Esophagus muscularis mucosa (tissue), 4 donors: ENCODE measurements around the gene ACAP3. TPM values are rescaled to one million over a fixed set of nuclear protein-coding genes. Genes with fewer than 3 reads are reported as not detected.

Experiments used
- DNase-seq: peaks from one replicate; pipeline ENCODE4 v3.0.0-alpha.2; 2017; ENCODE audit errors: extremely low spot score
- H3K27ac ChIP-seq, 4 donors: fragments of 200-600 bp; sonication (generic); replicated peaks in 1 of 4; 1 replicate in 3 of 4; 2 replicates in 1 of 4; pipeline ENCODE4 v1.5.1; 2016 to 2019; ENCODE audit warnings: mild to moderate bottlenecking in 1 of 4
- H3K27me3 ChIP-seq, 4 donors: fragments of 200-600 bp; sonication (generic); one replicate each; pipeline versions ENCODE4 v1.5.1 to v1.6.0; 2016 to 2019
- H3K36me3 ChIP-seq, 4 donors: fragments of 200-600 bp; sonication (generic); one replicate each; pipeline ENCODE4 v1.5.1; 2016 to 2019
- H3K4me1 ChIP-seq, 4 donors: fragments of 200-600 bp; sonication (generic); one replicate each; pipeline ENCODE4 v1.5.1; 2016 to 2019
- H3K4me3 ChIP-seq, 4 donors: fragments of 200-600 bp; sonication (generic); 1 replicate in 2 of 4; 2 replicates in 2 of 4; pipeline ENCODE4 v1.5.1; 2016 to 2019; ENCODE audit warnings: mild to moderate bottlenecking in 4 of 4, moderate library complexity in 1 of 4
- H3K9me3 ChIP-seq, 4 donors: fragments of 200-600 bp; sonication (generic); 1 replicate in 3 of 4; 2 replicates in 1 of 4; pipeline ENCODE4 v1.5.1; 2016 to 2019
- EP300 ChIP-seq: sonication (generic); formaldehyde crosslinking; IDR thresholded peaks from one replicate; pipeline ENCODE4 v1.6.1; 2017; ENCODE audit warnings: antibody characterized with exemption
- POLR2A ChIP-seq: fragments of 450-650 bp; IDR thresholded peaks from one replicate; pipeline ENCODE4 v1.6.1; 2017; ENCODE audit warnings: antibody characterized with exemption, moderate library complexity, mild to moderate bottlenecking, low read depth
- POLR2AphosphoS5 ChIP-seq, 2 donors: sonication (generic); formaldehyde crosslinking; IDR thresholded peaks; one replicate each; pipeline ENCODE4 v1.6.1; 2017; ENCODE audit warnings: antibody characterized with exemption in 2 of 2
- WGBS: methylation state at CpG from one replicate; pipeline ENCODE4 v1.1.5; 2018; 5-methylcytosine and 5-hydroxymethylcytosine counted together
- intact Hi-C: fragments of 100-400 bp; cut with DNase I; formaldehyde crosslinking; loops from one replicate; pipeline ENCODE4 v1.15.1; 2023
- total RNA-seq, 4 donors: library from RNA; depleted of rRNA; stranded (reverse); fragments of >200 nt; gene quantifications; one replicate each; pipeline versions ENCODE4 v1.1.0 to v1.2.1, GENCODE V29; 2016
- TF ChIP-seq, protein P1 (sequence below), 3 experiments: fragments of 200-600 bp in 2 of 3; fragments of 450-650 bp in 1 of 3; sonication (generic) in 2 of 3; IDR thresholded peaks; one replicate each; pipeline ENCODE4 v1.5.1; 2017 to 2019; ENCODE audit warnings: antibody characterized with exemption in 3 of 3, mild to moderate bottlenecking in 2 of 3, moderate library complexity in 1 of 3

Gene ACAP3
- total RNA-seq, 4 donors from 2014 or later, result 34.8 to 63.2 (median 47.4) TPM

DNA sequence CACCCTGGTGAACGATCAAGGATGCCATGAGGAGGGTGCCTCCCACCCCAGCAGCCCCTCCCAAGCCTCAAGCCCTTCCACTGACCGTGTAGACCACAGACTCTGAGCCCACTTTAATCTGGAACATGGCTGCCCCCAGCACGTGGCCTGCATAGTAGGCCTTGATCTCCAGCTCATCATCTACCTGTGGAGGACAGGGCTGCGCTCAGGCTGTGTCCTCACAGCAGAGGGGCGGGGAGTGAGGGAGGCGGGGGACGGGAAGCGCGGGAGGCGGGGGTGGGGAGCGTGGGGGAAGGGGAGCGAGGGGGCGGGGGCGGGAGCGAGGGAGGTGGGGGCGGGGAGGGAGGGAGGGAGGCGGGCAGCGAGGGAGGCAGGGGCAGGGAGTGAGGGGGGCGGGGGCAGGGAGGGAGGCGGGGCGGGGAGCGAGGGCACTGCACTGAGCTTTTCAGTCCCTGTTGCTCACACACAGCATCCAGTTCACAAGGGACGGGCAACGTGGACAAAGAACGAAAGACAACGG, 7.8 kb upstream of the ACAP3 start:
- DNase-seq, result no peak
- peak overlapping the region; percentile 80 to 84 (median 84) for H3K27ac ChIP-seq
- H3K4me3 ChIP-seq, result no peak overlapping the region
- WGBS, result 71% methylated on average over 12 of the region's 26 CpGs
- intact Hi-C loops, result no loop called here
- TF ChIP-seq POLR2AphosphoS5 (IDR thresholded peaks at IDR 0.05) (no peak), EP300 (no peak), POLR2A (no peak)
- TF ChIP-seq, protein P1, sequence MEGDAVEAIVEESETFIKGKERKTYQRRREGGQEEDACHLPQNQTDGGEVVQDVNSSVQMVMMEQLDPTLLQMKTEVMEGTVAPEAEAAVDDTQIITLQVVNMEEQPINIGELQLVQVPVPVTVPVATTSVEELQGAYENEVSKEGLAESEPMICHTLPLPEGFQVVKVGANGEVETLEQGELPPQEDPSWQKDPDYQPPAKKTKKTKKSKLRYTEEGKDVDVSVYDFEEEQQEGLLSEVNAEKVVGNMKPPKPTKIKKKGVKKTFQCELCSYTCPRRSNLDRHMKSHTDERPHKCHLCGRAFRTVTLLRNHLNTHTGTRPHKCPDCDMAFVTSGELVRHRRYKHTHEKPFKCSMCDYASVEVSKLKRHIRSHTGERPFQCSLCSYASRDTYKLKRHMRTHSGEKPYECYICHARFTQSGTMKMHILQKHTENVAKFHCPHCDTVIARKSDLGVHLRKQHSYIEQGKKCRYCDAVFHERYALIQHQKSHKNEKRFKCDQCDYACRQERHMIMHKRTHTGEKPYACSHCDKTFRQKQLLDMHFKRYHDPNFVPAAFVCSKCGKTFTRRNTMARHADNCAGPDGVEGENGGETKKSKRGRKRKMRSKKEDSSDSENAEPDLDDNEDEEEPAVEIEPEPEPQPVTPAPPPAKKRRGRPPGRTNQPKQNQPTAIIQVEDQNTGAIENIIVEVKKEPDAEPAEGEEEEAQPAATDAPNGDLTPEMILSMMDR (IDR thresholded peaks at IDR 0.05), result no peak
- H3K4me1 ChIP-seq, result peaks cover 13 to 60% (median 56%) of the 10 kb centered on the region in 4 donors
- peaks cover 46 to 80% (median 71%) of the 10 kb centered on the region in 4 donors for H3K36me3 ChIP-seq
- H3K27me3 ChIP-seq, result no peaks in the 10 kb centered on the region
- H3K9me3 ChIP-seq, result no peaks in the 10 kb centered on the region

DNA sequence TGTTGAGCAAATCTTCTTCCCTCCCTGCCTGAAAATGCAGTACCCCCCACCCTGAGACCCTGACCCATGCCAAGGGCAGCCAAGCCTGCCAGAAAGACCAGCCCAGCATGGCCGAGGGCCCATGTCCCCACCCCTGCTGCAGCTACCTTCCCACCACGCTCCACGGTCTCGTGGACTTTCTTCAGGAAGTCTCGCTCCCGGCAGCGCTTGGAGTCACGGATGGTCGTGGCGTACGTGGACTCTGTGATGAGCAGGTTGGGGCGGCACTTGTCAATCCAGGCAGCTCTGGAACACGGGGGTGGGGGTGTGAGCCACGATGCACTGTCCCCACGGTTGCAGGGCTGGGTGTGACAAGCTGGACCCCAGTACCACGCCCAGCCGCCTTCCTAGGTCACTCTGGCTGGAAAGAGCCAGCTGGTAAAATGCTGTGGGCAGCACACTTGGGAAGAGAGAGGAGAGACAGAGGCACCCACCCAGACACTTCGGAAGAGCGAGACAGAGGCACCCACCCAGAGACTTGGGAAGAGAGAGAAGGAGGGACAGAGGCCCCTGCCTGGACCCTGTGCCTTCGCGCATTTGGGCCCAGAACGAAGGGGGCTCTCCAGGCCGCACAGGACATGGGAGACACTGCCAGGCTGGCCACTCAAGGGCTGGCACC, 7.1 kb upstream of the ACAP3 start:
- intact Hi-C loops, result no loop called here
- Histone ChIP-seq H3K36me3 (peaks cover 43 to 80% (median 71%) of the 10 kb centered on the region in 4 donors), H3K27ac (peak overlapping the region; percentile 53 to 84 (median 82)), H3K27me3 (no peaks in the 10 kb centered on the region), H3K4me3 (no peak overlapping the region), H3K4me1 (peaks cover 15 to 60% (median 54%) of the 10 kb centered on the region in 4 donors), H3K9me3 (no peaks in the 10 kb centered on the region)
- 83% methylated on average over 15 of the region's 23 CpGs for WGBS
- no peak for DNase-seq
- TF ChIP-seq EP300 (no peak), POLR2A (no peak), POLR2AphosphoS5 (IDR thresholded peaks at IDR 0.05) (no peak)
- TF ChIP-seq, protein P1 (IDR thresholded peaks at IDR 0.05), result no peak

DNA sequence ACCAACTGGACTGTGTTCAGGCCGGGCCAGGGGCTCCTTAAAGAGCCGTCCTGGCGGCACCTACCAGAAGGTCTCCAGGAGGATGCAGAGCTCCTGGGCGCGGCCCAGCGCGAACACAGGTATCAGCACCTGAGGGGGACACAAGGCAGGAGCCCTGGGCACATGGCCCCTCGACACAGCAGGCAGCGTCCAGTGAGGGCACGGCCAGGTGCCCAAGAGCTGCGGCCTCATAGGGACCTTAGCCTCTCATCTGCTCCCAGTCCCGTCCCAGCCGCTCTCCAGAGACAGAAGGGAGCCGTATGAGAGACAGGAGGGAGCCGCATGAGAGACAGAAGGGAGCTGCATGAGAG, 6.5 kb upstream of the ACAP3 start:
- Histone ChIP-seq H3K27ac (peak overlapping the region in 1 of 4 donors; percentile 53), H3K27me3 (no peaks in the 10 kb centered on the region), H3K4me1 (peaks cover 20 to 60% (median 54%) of the 10 kb centered on the region in 4 donors), H3K9me3 (no peaks in the 10 kb centered on the region), H3K4me3 (no peak overlapping the region), H3K36me3 (peaks cover 43 to 76% (median 65%) of the 10 kb centered on the region in 4 donors)
- TF ChIP-seq POLR2AphosphoS5 (IDR thresholded peaks at IDR 0.05) (no peak), EP300 (no peak), POLR2A (no peak)
- TF ChIP-seq, protein P1 (IDR thresholded peaks at IDR 0.05), result no peak
- no peak for DNase-seq
- WGBS, result 92% methylated on average over 11 of the region's 15 CpGs
- intact Hi-C loops, result no loop called here

DNA sequence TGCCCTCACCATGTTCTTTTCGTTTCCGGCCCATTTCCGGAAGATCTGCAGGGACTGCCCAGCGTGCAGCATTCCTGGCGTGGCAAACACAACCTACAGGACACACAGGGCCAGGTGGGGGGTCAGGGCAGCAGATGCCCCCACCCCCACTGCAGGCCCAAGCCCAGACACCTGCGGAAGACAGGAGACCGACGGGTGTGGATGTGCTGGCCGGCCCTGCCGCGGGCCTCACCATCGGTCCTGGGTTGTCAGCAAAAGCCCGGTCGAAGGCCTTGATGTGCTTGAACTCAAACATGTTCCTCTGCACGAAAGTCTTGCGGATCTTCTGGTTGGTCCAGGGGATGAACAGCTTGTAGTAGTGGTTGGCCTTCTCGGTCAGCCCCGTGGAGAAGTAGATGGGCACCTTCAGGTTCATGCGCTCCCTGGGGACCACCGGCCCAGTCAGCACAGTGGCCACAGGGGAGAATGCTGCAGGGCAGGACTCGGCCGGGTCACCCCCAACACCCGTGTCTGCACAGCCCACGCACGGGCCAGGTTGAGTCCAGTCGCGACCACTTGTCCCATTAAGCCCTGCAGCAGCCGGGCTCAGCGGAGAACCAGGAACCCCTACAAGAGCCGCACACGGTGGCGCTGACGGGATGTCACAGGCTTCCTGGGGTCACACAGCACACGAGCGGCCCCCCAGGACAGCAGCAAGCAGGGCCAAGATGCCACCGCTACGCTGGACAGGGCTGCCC, 5.9 kb upstream of the ACAP3 start:
- TF ChIP-seq EP300 (no peak), POLR2AphosphoS5 (IDR thresholded peaks at IDR 0.05) (no peak), POLR2A (no peak)
- intact Hi-C loops, result no loop called here
- no peak for DNase-seq
- H3K27ac ChIP-seq, result no peak overlapping the region
- H3K4me1 ChIP-seq, result peaks cover 18 to 60% (median 54%) of the 10 kb centered on the region in 4 donors
- no peaks in the 10 kb centered on the region for H3K27me3 ChIP-seq
- H3K9me3 ChIP-seq, result no peaks in the 10 kb centered on the region
- no peak overlapping the region for H3K4me3 ChIP-seq
- peaks cover 43 to 71% (median 60%) of the 10 kb centered on the region in 4 donors for H3K36me3 ChIP-seq
- 91% methylated on average over 35 of the region's 37 CpGs for WGBS
